Activated CD4-positive, alpha-beta T cell treated with anti-CD3 and anti-CD28 coated beads for 24 hours (primary cell): Measurements from ENCODE around the gene LIX1L.

Source experiments
- DNase-seq, 2 donors: peaks; one replicate each; pipeline ENCODE4 v3.0.0-alpha.2; 2020; ENCODE audit warnings: low read depth in 2 of 2

LIX1L gene

DNA sequence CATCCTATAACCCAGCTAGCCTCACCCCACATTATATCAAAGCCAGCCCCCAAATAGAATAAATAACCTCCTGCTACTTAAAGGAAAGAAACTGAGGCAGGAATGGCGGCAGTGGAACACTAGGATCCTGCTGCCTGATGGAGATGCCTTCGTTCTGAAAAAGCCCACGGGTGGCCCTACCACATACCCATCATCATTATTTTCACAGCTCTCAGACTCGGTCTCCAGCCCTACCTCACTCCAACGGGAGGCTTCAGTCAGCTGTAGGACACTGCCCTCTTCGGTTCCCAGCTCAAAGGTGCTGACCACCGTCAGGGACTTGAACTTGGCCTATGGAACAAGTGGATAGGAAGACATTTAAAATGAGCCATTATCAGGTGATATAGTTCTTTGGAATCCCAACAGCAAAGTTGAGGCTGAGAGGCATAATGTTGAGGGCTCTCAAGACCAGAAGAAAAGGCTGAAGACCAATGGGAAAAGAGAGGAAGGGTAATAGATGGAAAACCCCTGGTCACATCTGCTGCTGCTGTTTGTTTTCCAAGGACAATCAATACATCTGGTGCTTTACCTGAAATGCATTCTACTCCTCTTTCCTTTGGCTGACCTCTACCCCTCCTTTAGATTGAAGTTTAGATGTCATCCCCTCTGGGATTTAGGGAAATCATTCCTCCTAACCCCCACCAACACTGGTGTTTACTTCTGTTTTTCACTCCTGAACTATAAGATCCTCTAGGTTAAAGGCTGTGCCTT, 64.3 kb downstream of the LIX1L start:
- DNase-seq = no peak

GRCh38 chr1:145892486-145893087, 65.2 kb downstream of the LIX1L start:
- no peak for DNase-seq

GRCh38 chr1:145891587-145892485, 66.0 kb downstream of the LIX1L start:
- peak in 1 of 2 donors; percentile 46 for DNase-seq

- DNase-seq = no peak
Measured at GRCh38 chr1:145891143-145891542, 66.7 kb downstream of the LIX1L start.

DNA sequence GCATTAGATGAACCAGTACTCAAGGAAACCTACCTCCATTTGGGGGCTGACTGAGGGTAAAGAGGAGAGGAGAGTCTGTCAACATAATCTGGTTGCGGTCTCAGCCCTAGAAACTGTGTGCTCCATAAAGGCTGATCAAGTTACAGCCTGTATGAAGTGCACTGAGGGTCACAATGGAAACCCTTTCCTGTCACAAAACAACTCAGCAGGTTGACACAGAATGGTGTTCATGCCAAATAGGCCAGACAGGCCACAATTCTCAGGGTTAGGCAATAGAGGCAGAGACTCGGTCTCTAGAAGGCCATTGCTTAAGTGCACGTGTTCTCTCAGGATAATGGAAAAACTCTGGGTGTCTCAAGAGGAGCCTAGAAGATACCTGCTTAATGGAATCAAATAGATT, 68.1 kb downstream of the LIX1L start:
- no peak for DNase-seq

DNA sequence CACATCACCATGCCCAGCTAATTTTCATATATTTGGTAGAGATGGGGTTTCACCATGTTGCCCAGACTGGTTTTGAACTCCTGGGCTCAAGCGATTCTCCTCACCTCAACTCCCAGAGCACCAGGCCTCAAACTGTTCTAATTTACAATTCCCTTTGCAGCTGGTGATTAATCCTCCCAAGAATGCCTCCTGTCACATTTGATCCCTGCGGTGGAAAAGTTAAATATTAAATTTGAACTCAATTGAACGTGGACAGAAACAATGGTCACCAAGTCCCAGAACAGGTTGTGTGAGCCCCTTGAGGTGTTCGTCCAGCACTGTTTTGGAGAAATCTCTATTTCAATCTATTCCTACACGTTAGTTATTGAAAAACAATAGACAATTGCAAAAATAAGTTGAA, 70.2 kb downstream of the LIX1L start:
- no peak for DNase-seq

DNA sequence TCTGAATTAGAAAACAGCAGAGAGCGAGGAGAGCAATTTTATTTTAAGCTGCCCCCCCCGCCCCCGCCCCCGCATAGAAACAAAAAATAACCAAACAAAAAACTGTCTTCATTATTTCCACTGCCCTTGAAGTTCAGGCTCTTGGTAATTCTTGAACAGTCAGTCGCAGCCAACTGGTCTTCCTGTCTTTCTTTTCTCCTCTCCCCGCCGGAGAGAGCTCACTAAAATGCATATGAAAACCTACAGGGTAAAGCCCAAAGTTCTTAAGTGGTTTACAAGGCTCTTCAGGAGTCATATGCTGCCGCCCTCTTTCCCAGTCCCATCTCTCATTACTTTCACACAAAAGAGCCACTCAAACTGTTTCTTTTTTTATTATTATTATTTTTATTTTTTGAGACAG, 71.0 kb downstream of the LIX1L start:
- no peak for DNase-seq

DNA sequence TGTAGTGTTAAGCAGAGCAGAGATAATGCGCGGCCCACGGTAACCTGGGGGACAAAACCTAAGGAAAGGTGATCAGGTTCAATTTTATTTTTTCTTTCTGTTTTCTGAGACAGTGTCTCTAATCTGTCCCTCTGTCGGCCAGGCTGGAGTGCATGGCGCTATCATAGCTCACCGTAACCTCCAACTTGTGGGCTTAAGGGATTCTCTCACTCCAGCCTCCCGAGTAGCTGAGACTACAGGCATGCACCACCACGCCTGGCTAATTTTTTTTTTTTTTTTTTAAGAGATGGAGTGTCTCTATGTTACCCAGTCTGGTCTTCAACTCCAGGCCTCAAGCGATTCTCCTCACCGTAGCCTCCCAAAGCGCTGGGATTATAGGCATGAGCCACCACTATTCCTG, 71.4 kb downstream of the LIX1L start:
- no peak for DNase-seq

DNA sequence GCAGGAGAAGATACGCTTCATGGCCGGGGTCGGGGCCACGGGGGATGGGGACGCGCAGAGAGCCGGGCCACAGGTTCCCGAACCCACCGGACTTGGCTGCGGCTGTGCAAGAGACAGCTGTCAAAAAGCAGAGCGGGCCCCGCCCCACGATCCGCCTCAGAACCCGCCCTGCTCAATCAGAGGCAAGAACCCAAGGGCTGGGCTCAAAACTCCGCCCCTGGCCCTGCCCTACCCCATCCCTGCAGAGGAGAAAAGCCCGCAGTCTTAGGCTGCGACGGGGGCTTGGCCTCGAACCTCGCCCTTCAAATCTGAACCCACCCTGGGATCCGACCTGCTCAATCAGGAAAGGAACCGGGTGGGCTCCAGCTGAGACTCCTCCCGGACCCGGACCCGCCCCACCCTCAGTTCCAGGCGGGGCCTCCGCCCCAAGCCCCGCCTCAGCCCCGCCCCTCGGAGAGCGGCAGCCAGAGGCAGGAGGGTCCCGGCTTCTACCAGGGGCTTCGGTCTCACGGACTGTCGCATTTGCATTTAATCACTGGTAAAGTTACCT, 72.0 kb downstream of the LIX1L start, which contains the start of gene ANKRD35:
ANKRD35 (minus strand) TSS at position 129 of the 550 bp plus-strand sequence; CDS start at position 21, 108 bp downstream.
- peak; percentile 80 to 81 for DNase-seq

DNA sequence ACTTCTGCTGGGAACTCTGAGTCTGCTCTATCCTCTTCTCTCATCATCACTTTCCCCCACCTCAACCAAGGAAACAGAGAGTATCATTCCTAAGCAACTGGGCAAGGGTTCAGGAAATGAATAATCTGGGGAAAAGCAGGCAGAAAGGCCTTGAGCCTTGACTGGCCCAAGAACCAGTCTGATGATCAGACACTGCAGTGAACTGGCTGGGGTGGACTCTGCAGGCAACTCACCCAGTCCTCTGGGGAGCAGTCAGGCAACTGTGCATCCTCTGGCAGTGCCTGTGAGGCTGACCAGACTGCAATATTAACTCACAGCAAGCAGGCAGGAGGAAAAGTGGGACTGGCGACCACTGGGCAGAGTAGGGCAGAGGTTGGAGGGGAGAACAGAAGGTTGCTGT, 73.1 kb downstream of the LIX1L start:
- no peak for DNase-seq
